Heart left ventricle (tissue), 13 donors: Measurements from ENCODE around the gene LMAN2L.

Experiments used
- POLR2A ChIP-seq, 2 donors: fragments of 450-650 bp; IDR thresholded peaks; one replicate each; pipeline ENCODE4 v1.6.1; 2017; ENCODE audit warnings: antibody characterized with exemption in 2 of 2, mild to moderate bottlenecking in 2 of 2, moderate library complexity in 2 of 2
- TF ChIP-seq, protein P1 (sequence below), 12 donors: fragments of 200-600 bp; sonication (generic) in 4 of 12; IDR thresholded peaks; one replicate each; pipeline versions ENCODE4 v1.5.0 to v1.8.0; 2018 to 2022; ENCODE audit warnings: antibody characterized with exemption in 12 of 12, mild to moderate bottlenecking in 5 of 12
- donor health status: ischemic (EF 13 %, LVEDD 7.1; RV severe dilation, severe dysfunction).
- donor health status: DM: no; HTN: yes; CAD: no.
- donor health status: DM: no; HTN: no; CAD: no.
- donor health status: ischemic (EF 25% LVEDD 6.9; RV normal size, moderate dysfunction).
- donor health status: ischemic (EF 25% LVEDD 5.7; RV mildly dilated, moderate dysfunction).
- donor health status: ischemic (EF 35%, LVEDD 5.7; RV mildly dilated, moderate dysfunction).
- donor health status: nonischemic (EF 11% LVEDD 7.7; RV severe dilation, severe dysfunction).
- donor health status: DM: yes; HTN: yes; CAD: no.
- donor health status: PGD.
- donor health status: ischemic (EF 29% LVEDD 5.4; RV normal size, mild dysfunction).
- donor health status: nonischemic (EF 23%, LVEDD 6.1; RV moderate dilation, normal function).

DNA sequence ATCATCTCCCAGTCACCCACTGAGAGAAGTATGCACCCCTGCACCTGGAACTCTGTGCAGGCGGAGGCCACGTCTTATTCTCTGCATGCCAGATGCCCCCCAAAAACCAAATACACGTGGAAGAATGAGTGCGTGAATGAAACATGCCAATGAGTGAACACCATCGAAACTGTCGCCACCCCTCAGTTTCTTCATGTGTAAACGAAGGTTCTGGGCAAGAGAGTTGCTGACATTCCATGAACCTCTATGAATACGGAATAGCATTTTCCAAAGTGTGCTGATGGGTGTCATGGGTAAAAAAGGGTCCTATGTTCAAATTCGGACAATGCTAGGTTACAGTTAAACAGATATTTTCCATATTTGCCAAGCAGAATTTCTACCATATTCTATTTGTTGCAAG lies 77.5 kb downstream of the LMAN2L start:
- no peak for TF ChIP-seq POLR2A (IDR thresholded peaks at IDR 0.05)
- TF ChIP-seq, protein P1, sequence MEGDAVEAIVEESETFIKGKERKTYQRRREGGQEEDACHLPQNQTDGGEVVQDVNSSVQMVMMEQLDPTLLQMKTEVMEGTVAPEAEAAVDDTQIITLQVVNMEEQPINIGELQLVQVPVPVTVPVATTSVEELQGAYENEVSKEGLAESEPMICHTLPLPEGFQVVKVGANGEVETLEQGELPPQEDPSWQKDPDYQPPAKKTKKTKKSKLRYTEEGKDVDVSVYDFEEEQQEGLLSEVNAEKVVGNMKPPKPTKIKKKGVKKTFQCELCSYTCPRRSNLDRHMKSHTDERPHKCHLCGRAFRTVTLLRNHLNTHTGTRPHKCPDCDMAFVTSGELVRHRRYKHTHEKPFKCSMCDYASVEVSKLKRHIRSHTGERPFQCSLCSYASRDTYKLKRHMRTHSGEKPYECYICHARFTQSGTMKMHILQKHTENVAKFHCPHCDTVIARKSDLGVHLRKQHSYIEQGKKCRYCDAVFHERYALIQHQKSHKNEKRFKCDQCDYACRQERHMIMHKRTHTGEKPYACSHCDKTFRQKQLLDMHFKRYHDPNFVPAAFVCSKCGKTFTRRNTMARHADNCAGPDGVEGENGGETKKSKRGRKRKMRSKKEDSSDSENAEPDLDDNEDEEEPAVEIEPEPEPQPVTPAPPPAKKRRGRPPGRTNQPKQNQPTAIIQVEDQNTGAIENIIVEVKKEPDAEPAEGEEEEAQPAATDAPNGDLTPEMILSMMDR (IDR thresholded peaks at IDR 0.05) = no peak
